ENCODE measurements around the gene MPEG1. TPM values are rescaled to one million over a fixed set of nuclear protein-coding genes. Genes with fewer than 3 reads are reported as not detected.

MPEG1 gene
- total RNA-seq, 1 experiment from 2014 or later, result not detected

DNA sequence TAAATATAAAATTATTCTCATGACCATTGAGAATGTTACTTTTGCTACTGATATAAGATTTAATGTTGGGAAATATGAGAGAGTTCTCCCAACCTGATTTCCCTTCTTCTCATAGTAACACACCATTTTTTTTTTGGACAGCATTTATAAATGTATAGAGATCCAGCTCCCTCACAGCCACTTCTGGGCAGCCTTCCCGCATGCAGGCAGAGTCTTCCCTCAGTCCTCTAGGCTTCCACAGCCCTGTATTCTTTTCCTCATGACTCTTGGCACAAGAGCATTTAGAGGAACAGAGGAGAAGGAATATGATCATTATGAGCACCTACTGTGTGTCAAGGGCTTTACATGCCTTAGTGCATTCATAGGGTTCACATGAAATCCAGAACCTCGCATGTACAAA is 31.8 kb downstream of the MPEG1 start:
- Histone ChIP-seq H3K23me2 (ENCODE audit: insufficient read length, low read depth, low read length, poor library complexity, severe bottlenecking) (no peaks in the 10 kb centered on the region), H3K27ac (ENCODE audit: insufficient read length, low read depth, low read length) (no peak overlapping the region), H2BK5ac (ENCODE audit: insufficient read length, low read length) (no peak overlapping the region), H2BK120ac (ENCODE audit: low read depth, low read length, poor library complexity, severe bottlenecking) (no peak overlapping the region), H2AFZ (ENCODE audit: low read length) (no peak overlapping the region), H3K9ac (ENCODE audit: extremely low read depth, insufficient read length, low read length) (no peak overlapping the region), H3K56ac (ENCODE audit: insufficient read length, low read depth, low read length) (no peak overlapping the region), H3K14ac (ENCODE audit: insufficient read depth, low read length) (no peak overlapping the region), H4K8ac (replicated peaks; ENCODE audit: insufficient read length, low read depth, low read length) (no peak overlapping the region), H3K23ac (ENCODE audit: insufficient read length, low read depth, low read length) (no peak overlapping the region), H4K91ac (ENCODE audit: insufficient read length, low read depth, low read length) (no peak overlapping the region), H3K4ac (ENCODE audit: low read depth, low read length) (no peak overlapping the region), H2BK15ac (ENCODE audit: low read depth, low read length) (no peak overlapping the region), H3K79me2 (ENCODE audit: insufficient read depth, low read length) (no peaks in the 10 kb centered on the region; the same call in 1 of the 2 replicates), H3K18ac (ENCODE audit: insufficient read length, low read depth, low read length) (no peak overlapping the region), H3K4me2 (ENCODE audit: insufficient read depth, insufficient read length, low read length) (no peak overlapping the region), H3T11ph (ENCODE audit: low read length) (no peak overlapping the region), H4K20me1 (ENCODE audit: control insufficient read depth, insufficient read depth, insufficient read length) (no peaks in the 10 kb centered on the region), H2AK5ac (ENCODE audit: insufficient read length, low read length) (no peak overlapping the region), H2BK12ac (ENCODE audit: insufficient read length, low read depth, low read length) (no peak overlapping the region), H3K27me3 (ENCODE audit: insufficient read depth, low read length) (no peaks in the 10 kb centered on the region), H4K5ac (ENCODE audit: insufficient read length, low read depth, low read length) (no peak overlapping the region), H3K9me3 (ENCODE audit: control insufficient read depth, low read depth, low read length) (no peaks in the 10 kb centered on the region), H3K79me1 (ENCODE audit: insufficient read depth, low read depth, low read length, poor library complexity, severe bottlenecking) (peaks cover 3% of the 10 kb centered on the region), H2BK20ac (ENCODE audit: low read depth, low read length, poor library complexity, severe bottlenecking) (no peak overlapping the region), H3K4me1 (ENCODE audit: insufficient read depth, low read length) (peaks cover 3% of the 10 kb centered on the region)
- Mint-ChIP-seq H3K27ac (no peak overlapping the region), H3K36me3 (ENCODE audit: insufficient read depth in 1 of 3, low read depth in 3 of 3) (peaks cover 16 to 40% (median 37%) of the 10 kb centered on the region in 3 experiments; a peak in 6 of 7 replicates), H3K27me3 (ENCODE audit: low read depth) (no peaks in the 10 kb centered on the region), H3K4me1 (peaks cover 24 to 47% of the 10 kb centered on the region in 2 experiments), H3K9me3 (peaks cover 8 to 12% of the 10 kb centered on the region in 2 experiments; a peak in 3 of 5 replicates), H3K4me3 (no peak overlapping the region)
- no peak for TF ChIP-seq CTCF (conservative IDR thresholded peaks at IDR 0.05)
- WGBS (ENCODE audit: extremely low coverage, insufficient read length, low lambda C conversion rate), result no CpG with 5 or more reads among the region's 2 CpGs
- DNase-seq, result no peak
